HG03039 (cell line): ENCODE results near the gene AFF3.

ENCODE experiments used
- ATAC-seq: cut with Tn5 transposase; IDR thresholded peaks from one replicate; pipeline ENCODE4 v1.9.1; 2021; ENCODE audit warnings: mild to moderate bottlenecking, moderate library complexity; ENCODE audit not compliant: unreplicated experiment

AFF3 gene

GRCh38 chr2:100043891-100044255, 98.5 kb downstream of the AFF3 start:
- ATAC-seq, result no peak

DNA sequence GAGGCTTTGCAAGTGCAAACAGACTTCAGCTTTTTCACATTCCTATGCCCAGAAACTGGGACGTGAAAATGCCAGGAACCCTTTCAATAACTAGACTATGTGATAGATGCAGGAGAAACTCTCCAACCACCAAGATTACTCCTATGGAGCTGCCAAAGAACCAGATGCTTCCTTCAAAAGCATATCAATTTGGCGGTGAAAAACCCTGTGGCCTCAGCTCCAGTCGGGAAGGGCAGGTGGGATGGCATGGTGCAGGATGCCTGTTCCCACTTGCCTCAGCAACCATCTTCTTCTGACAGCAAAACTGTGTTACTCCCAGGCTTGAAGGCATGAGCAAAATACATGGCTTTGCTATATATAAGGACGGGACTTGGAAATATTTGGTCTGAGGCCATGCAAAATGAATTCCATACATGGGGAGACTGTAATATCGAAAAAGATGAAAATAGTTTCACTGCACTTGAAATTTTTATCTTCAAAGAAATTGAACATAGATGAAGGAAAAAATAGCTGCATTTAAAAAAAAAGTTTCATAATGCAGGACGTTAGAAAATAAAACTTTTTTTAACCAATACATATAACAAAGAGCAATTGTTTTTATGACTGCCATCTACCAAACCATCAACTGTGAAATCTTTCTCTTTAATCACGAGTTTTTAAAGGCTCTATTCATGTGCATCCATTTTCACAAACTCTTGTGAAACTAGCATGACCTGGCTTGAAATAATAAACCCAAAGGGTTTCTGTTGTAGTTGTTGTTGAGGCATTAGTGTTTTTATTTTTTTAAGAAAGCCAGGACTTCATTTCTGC, 99.1 kb downstream of the AFF3 start:
- no peak for ATAC-seq

DNA sequence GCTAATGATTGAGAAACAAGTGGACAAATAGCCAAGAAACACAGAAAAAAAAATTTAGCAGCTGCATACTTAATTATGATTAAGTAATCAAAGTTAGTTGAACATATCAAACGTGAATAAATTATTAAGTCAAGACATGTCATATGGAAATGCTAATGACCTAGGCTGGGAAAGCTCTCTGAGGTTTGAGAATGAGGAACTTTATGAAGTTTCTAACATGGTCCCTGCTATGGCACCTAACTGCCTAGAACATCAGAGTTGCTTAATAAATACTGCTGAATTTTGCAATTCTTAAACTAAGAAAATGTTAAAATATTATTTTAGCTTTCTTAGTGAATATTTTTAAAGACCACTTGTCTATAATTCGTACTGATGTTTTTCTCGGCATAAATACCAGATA, 99.8 kb downstream of the AFF3 start:
- no peak for ATAC-seq

GRCh38 chr2:100041946-100042345, 100.4 kb downstream of the AFF3 start:
- ATAC-seq, result no peak

DNA sequence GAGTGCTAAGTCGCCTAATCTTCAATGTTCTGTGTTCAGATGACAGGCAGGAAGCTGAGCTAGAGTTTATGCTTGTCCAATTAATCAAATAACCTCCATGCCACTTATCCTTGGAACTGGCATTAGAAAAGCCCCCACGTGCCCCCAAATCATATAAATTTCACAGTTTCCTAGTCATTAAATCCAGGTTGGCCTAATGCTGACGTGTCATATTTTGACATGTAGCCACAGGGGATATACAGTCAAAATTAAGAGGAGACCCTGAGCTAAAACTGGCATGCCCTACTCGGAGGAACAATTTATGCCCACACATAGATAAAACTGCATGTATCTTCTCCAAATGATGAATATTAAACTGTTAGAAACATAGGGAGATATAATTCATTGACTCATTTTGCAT, 101.0 kb downstream of the AFF3 start:
- ATAC-seq, result no peak

DNA sequence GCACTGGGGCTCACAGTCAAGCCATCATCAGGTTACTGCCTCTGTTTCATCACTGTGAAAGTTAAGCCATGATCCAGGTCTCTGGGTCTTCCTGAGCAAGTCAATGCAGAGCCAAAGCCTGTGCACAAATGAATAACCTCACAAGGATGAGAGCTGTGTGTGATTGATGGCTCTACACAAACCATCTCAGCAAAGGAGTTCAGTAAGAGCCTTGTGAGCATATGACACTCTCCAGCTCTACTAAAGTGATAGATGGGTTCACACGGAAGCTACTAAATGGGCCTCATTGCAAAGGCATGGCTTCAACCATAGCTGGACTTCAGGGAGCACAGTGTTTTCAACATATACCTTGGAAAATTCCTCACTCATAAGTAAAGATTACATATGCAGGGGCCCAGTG, 101.5 kb downstream of the AFF3 start:
- ATAC-seq, result no peak

GRCh38 chr2:100039291-100039980, 103.0 kb downstream of the AFF3 start:
- no peak for ATAC-seq

GRCh38 chr2:100038011-100038410, 104.4 kb downstream of the AFF3 start:
- no peak for ATAC-seq

DNA sequence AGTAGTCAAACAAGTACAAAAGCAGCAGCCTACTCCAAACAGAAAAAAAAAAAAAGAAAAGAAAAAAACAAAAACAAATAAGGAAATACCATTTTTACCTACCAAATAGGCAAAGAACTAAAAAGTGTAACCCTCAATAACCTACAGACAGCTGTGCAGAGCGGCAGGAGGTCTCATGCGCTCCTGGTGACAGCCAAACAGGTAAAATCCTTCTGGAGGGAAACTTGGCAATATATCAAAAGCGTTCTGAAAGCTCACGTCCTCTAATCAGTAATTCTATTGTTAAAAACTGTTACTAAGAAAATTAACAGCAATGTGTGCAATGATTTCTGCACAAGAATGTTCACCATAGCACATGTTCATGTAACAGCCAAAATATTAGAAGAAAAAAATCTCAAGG, 105.6 kb downstream of the AFF3 start:
- ATAC-seq, result no peak

DNA sequence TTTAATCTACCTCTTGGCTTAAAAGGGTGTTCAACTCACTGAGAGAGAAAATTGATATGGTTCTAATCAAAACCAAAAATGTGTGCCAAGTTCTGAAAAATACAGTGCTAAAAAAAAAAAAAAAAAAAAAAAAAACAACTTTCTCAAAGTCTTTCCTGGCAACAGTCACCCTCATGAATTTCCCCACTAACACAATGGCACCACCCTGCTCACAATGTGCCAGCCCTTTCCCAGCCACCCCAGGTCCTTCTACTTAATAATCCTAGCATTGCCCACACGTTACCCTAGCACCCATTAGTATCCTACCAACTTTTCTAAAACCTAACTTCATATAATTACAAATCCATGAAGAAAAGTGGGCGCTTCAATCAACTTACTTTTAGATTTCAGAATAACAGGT, 106.4 kb downstream of the AFF3 start:
- ATAC-seq, result no peak

DNA sequence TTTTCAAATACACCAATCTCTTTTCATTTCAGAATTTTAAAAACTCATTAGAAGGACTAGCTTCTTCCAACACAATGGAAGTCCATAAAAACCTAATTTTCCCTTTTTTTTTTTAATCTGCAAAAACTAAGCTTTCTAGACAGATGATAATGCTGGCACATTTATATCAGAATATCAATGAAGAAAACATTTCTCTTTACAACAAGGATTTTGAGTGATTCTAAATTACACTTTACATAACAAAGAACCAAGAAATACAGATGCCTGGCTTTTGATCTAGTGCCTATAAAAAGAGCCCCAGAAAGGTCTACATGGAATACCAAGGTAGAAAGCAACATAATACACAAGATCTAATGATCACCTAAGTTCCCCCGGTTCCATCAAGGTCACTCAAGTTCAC, 108.0 kb downstream of the AFF3 start:
- no peak for ATAC-seq

- ATAC-seq, result no peak
Observed at GRCh38 chr2:100033976-100034375, 108.4 kb downstream of the AFF3 start.

- no peak for ATAC-seq
Observed at GRCh38 chr2:100031604-100032003, 110.8 kb downstream of the AFF3 start.

DNA sequence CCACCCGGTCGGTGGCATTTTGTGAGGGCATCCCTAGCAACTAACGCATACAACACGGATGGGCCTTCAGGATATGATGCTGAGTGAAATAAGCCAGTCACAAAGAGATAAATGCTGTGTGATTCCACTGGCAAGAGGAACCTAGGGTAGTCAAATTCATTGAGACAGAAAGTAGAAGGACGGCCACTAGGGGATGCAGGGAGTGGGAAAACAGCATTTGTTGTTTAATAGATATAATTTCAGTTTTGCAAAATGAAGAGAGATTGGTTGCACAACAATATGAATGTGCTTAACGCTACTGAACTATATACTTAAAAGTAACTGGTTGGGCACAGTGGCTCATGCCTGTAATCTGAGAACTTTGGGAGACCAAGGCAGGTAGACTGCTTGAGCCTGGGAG, 112.9 kb downstream of the AFF3 start:
- ATAC-seq, result no peak

DNA sequence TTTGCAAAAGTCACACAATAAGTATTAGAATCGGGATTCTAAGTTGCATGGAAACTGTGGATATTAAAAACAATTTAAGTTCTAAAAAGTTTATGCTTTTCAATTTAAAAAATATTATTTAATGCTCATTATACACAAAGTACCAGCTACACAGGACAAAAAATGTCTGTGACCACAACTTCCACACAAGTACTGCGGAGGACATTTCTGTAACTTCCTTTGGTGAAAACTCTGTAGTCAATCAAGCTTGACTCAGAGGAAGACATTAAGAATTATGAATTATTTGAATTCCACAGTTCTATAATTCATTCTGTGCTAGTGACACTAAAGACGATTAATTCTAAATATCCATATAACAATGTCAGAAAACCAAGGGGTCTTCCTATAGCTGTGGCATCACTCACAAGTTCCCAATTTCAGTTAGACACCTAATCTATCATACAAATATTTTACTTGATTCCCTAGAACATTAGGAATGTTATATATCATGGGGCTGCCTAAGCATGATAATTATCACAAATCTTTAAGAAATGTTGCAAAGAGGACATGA, 120.5 kb downstream of the AFF3 start:
- ATAC-seq, result no peak

DNA sequence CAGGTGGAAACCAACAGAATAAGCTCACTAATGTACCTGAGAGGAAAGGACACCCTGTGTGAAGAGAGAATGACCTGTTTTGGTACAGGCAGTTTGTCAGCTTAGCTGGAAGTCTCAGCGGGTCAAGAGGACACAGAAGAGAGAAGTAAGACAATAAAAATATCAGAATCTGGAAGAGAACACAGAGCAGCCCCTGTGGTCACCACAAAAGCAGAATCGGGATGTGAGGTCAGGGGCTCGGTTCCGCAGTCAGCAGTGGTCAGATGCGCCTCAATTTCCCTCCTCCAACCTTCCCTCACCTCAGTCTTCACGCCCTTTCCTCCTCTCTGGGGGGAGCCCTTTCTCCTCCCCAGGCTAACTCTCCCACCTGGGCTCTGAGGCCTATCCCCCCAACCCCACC, 122.9 kb downstream of the AFF3 start:
- no peak for ATAC-seq

DNA sequence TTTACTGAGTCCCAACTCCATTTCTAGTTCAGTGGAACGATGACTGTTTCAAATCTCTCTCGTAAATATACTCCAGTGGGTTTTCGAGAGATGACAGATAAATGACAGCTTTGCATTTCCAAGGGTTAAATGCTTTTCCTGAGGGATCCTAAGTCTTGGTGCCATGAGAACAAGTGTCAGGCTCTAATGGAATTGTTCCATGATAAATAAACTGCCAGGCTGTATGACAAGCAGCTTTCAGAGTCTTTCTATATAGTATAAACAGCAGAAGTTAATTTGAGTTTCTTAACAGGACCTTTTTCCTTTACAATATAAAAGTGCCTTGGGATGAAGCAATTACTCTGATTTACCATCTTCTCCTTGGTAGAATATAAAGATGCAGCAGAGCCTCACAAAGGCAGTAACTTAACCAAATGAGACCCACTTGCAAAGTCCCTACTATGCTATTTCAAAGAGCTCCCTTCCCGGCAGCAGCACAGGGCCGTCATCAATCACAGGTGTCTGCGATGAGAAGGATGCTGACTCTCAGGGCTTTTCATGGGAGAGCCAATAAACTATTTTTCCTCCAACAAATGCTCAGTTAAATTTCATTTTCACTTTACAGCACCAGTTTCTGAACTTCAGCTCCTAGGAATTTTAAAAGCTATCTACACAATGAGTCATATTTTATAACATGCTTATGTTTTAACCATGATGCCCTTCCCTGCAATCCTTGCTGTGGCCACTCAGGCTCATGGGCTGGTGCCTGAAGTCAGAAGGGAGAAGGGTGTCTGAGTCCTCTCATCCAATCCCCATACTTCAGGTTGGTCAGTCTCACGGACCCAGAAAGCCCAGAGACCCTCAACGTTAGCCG, 123.8 kb downstream of the AFF3 start:
- no peak for ATAC-seq

GRCh38 chr2:100017633-100018032, 124.8 kb downstream of the AFF3 start:
- ATAC-seq, result no peak

GRCh38 chr2:100016756-100017155, 125.6 kb downstream of the AFF3 start:
- no peak for ATAC-seq

GRCh38 chr2:100015849-100016248, 126.5 kb downstream of the AFF3 start:
- ATAC-seq, result no peak

DNA sequence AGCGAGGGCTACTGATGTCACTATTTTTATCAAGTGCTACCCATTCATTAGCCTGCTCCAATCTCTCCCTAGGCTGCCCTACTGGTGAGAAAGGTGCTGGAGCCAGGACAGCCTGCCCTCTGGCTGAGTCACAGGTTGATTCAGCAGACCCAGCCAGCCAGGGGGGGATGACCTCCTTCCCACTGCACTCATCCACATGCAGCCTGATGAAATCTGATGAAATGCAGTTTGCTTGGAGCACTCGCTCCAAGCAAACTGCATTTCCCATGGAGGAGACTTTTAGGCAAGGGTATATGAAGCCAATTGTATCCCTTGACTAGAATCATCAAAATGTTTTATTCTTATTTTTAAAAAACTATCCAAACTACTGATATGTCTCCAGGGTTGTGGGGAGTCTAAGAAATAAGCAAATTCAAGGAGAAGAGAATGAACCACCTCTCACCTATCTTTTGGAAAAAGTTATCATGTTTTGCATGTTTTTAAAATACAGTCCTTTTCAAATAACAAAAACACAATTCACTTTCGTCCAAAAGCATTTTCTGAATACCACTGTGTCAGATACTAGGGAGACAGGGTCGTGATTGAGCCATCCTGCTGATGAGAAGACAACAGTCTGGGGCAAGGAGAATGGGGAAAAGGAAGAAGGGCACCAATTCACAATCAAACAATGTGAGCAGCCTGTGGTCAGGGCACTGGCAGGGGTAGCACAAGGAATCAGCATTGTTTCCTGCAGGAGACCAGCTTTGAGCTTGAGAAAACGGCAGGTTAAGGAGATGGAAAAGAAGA, 128.3 kb downstream of the AFF3 start:
- ATAC-seq, result no peak
